ENCODE data around the gene C1QA. TPM values are rescaled to one million over a fixed set of nuclear protein-coding genes. Genes with fewer than 3 reads are reported as not detected.

The C1QA gene
- total RNA-seq, 3 donors from 2014 or later = 55.7 to 355 (median 104) TPM

GRCh38 chr1:22639286-22639685 is 2.9 kb downstream of the C1QA start:
- no peak overlapping the region for H3K27ac ChIP-seq
- no peak for TF ChIP-seq CTCF (IDR thresholded peaks at IDR 0.05)
- TF ChIP-seq POLR2A (IDR thresholded peaks at IDR 0.05) = no peak
- no peak for TF ChIP-seq POLR2AphosphoS5 (IDR thresholded peaks at IDR 0.05)
- intact Hi-C loops (cut with DNase I; ENCODE audit: low total_unique reads) = no loop called here
- no peaks in the 10 kb centered on the region for H3K9me3 ChIP-seq
- DNase-seq (ENCODE audit: low spot score in 2 of 2) = no peak
- no peaks in the 10 kb centered on the region for H3K27me3 ChIP-seq
- H3K36me3 ChIP-seq = no peaks in the 10 kb centered on the region
- no peaks in the 10 kb centered on the region for H3K4me1 ChIP-seq
- peak overlapping the region in 1 of 3 donors; percentile 47 for H3K4me3 ChIP-seq

GRCh38 chr1:22641247-22641646 is 4.8 kb downstream of the C1QA start:
- Histone ChIP-seq H3K27ac (no peak overlapping the region), H3K27me3 (no peaks in the 10 kb centered on the region), H3K9me3 (no peaks in the 10 kb centered on the region), H3K4me3 (no peak overlapping the region), H3K4me1 (no peaks in the 10 kb centered on the region), H3K36me3 (no peaks in the 10 kb centered on the region)
- TF ChIP-seq CTCF (IDR thresholded peaks at IDR 0.05) (no peak), POLR2A (IDR thresholded peaks at IDR 0.05) (no peak), POLR2AphosphoS5 (IDR thresholded peaks at IDR 0.05) (no peak)
- no peak for DNase-seq (ENCODE audit: low spot score in 2 of 2)
- intact Hi-C loops (cut with DNase I; ENCODE audit: low total_unique reads) = loop anchor here (5.0 kb wide), 1 partner anchor 219 kb away; no protein-coding TSS in a partner anchor

- peak; percentile 54 to 89 (median 86) for TF ChIP-seq CTCF (IDR thresholded peaks at IDR 0.05)
- TF ChIP-seq POLR2AphosphoS5 (IDR thresholded peaks at IDR 0.05) = no peak
- no peak for TF ChIP-seq POLR2A (IDR thresholded peaks at IDR 0.05)
- Histone ChIP-seq H3K27me3 (no peaks in the 10 kb centered on the region), H3K9me3 (no peaks in the 10 kb centered on the region), H3K27ac (no peak overlapping the region), H3K4me3 (no peak overlapping the region), H3K4me1 (no peaks in the 10 kb centered on the region), H3K36me3 (no peaks in the 10 kb centered on the region)
- peak; percentile 53 to 80 for DNase-seq (ENCODE audit: low spot score in 2 of 2)
- intact Hi-C loops (cut with DNase I; ENCODE audit: low total_unique reads) = loop anchor here (5.0 kb wide), 1 partner anchor 220 kb away; no protein-coding TSS in a partner anchor
These were observed 5.6 kb downstream of the C1QA start for GRCh38 chr1:22641906-22642636.

GRCh38 chr1:22643381-22643780 is 7.0 kb downstream of the C1QA start, which contains the start of gene C1QC:
TSS of gene C1QC (plus strand) at chr1:22643633. CDS start at chr1:22644024, 391 bp downstream.
- Histone ChIP-seq H3K27ac (no peak within 1 kb of the TSS), H3K27me3 (no peaks in the 10 kb centered on the region), H3K4me3 (peak within 1 kb of the TSS; percentile 27 to 42 (median 41)), H3K9me3 (no peaks in the 10 kb centered on the region), H3K4me1 (no peaks in the 10 kb centered on the region), H3K36me3 (no peaks in the 10 kb centered on the region)
- no peak for TF ChIP-seq CTCF (IDR thresholded peaks at IDR 0.05)
- intact Hi-C loops (cut with DNase I; ENCODE audit: low total_unique reads) = loop anchor here (5.0 kb wide), 1 partner anchor 221 kb away; no protein-coding TSS in a partner anchor
- no peak for DNase-seq (ENCODE audit: low spot score in 2 of 2)

- peak overlapping the region; percentile 27 to 42 (median 41) for H3K4me3 ChIP-seq
- no peaks in the 10 kb centered on the region for H3K9me3 ChIP-seq
- TF ChIP-seq POLR2A (IDR thresholded peaks at IDR 0.05) (no peak), CTCF (IDR thresholded peaks at IDR 0.05) (no peak), POLR2AphosphoS5 (IDR thresholded peaks at IDR 0.05) (no peak)
- H3K4me1 ChIP-seq = no peaks in the 10 kb centered on the region
- no peaks in the 10 kb centered on the region for H3K36me3 ChIP-seq
- no peaks in the 10 kb centered on the region for H3K27me3 ChIP-seq
- DNase-seq (ENCODE audit: low spot score in 2 of 2) = no peak
- no peak overlapping the region for H3K27ac ChIP-seq
- intact Hi-C loops (cut with DNase I; ENCODE audit: low total_unique reads) = loop anchor here (5.0 kb wide), 1 partner anchor 222 kb away; no protein-coding TSS in a partner anchor
These were observed 7.5 kb downstream of the C1QA start for GRCh38 chr1:22643928-22644327.

Measured in breast epithelium (tissue), 4 donors.